ENCODE data around the gene SLC6A16.
A peak's percentile ranks its signal among the peaks of the same experiment; 100 is the strongest.
"Not testable (repeated sequence)": the region's sequence is repeated elsewhere in the genome, so short reads cannot be mapped to it uniquely, and the experiment has no call there.

SLC6A16 gene

GRCh38 chr19:49331187-49331586, 6.2 kb upstream of the SLC6A16 start:
- DNase-seq (ENCODE audit: low read depth in 2 of 2), result not testable (repeated sequence)

- no peak for DNase-seq (ENCODE audit: low read depth in 2 of 2)
Measured at GRCh38 chr19:49328741-49329140, 3.8 kb upstream of the SLC6A16 start.

- no peak for DNase-seq (ENCODE audit: low read depth in 2 of 2)
Measured at GRCh38 chr19:49327878-49328544, 3.0 kb upstream of the SLC6A16 start.

- no peak for DNase-seq (ENCODE audit: low read depth in 2 of 2)
Measured at GRCh38 chr19:49326165-49326704, 1.2 kb upstream of the SLC6A16 start.

- not testable (repeated sequence) for DNase-seq (ENCODE audit: low read depth in 2 of 2)
Measured at GRCh38 chr19:49325756-49326155, 765 bp upstream of the SLC6A16 start.

GRCh38 chr19:49318296-49318695, 6.7 kb downstream of the SLC6A16 start:
- DNase-seq (ENCODE audit: low read depth in 2 of 2), result no peak

GRCh38 chr19:49316284-49316683, 8.7 kb downstream of the SLC6A16 start:
- no peak for DNase-seq (ENCODE audit: low read depth in 2 of 2)

GRCh38 chr19:49315111-49315510, 9.9 kb downstream of the SLC6A16 start:
- no peak for DNase-seq (ENCODE audit: low read depth in 2 of 2)

- DNase-seq (ENCODE audit: low read depth in 2 of 2), result no peak
Measured at GRCh38 chr19:49309087-49309486, 15.9 kb downstream of the SLC6A16 start.

- DNase-seq (ENCODE audit: low read depth in 2 of 2), result not testable (repeated sequence)
Measured at GRCh38 chr19:49306734-49307133, 18.3 kb downstream of the SLC6A16 start.

GRCh38 chr19:49301866-49302252, 23.1 kb downstream of the SLC6A16 start:
- no peak for DNase-seq (ENCODE audit: low read depth in 2 of 2)

- DNase-seq (ENCODE audit: low read depth in 2 of 2), result peak; percentile 59 to 86
Measured at GRCh38 chr19:49301165-49301865, 23.7 kb downstream of the SLC6A16 start.

GRCh38 chr19:49298653-49299052, 26.3 kb downstream of the SLC6A16 start:
- not testable (repeated sequence) for DNase-seq (ENCODE audit: low read depth in 2 of 2)

GRCh38 chr19:49297403-49297802, 27.6 kb downstream of the SLC6A16 start:
- no peak for DNase-seq (ENCODE audit: low read depth in 2 of 2)

- no peak for DNase-seq (ENCODE audit: low read depth in 2 of 2)
Measured at GRCh38 chr19:49295208-49295880, 29.6 kb downstream of the SLC6A16 start.

- DNase-seq (ENCODE audit: low read depth in 2 of 2), result no peak
Measured at GRCh38 chr19:49294401-49294800, 30.6 kb downstream of the SLC6A16 start.

- no peak for DNase-seq (ENCODE audit: low read depth in 2 of 2)
Measured at GRCh38 chr19:49290517-49290916, 34.5 kb downstream of the SLC6A16 start.

GRCh38 chr19:49289286-49289685, 35.7 kb downstream of the SLC6A16 start:
- not testable (repeated sequence) for DNase-seq (ENCODE audit: low read depth in 2 of 2)

GRCh38 chr19:49288205-49288604, 36.8 kb downstream of the SLC6A16 start:
- not testable (repeated sequence) for DNase-seq (ENCODE audit: low read depth in 2 of 2)

GRCh38 chr19:49287141-49287770, 37.7 kb downstream of the SLC6A16 start:
- no peak for DNase-seq (ENCODE audit: low read depth in 2 of 2)

- DNase-seq (ENCODE audit: low read depth in 2 of 2), result no peak
Measured at GRCh38 chr19:49282184-49282583, 42.8 kb downstream of the SLC6A16 start.

- no peak for DNase-seq (ENCODE audit: low read depth in 2 of 2)
Measured at GRCh38 chr19:49272204-49272603, 52.8 kb downstream of the SLC6A16 start.

Data from stimulated activated CD4-positive, alpha-beta T cell treated with anti-CD3 and anti-CD28 coated beads, Interleukin-12 subunit alpha, Interleukin-12 subunit beta, amount 100 ng/mL, for 24 hours (primary cell).